ENCODE results near the gene IL10RB. TPM values are rescaled to one million over a fixed set of nuclear protein-coding genes. Genes with fewer than 3 reads are reported as not detected.

The IL10RB gene
- total and polyA plus RNA-seq, 2 of the 13 experiments (the other 11 are each of a cell fraction or from before 2014, with no cell fraction given): 17.4 to 18.2 TPM

GRCh38 chr21:33300701-33301631 lies 34.8 kb downstream of the IL10RB start:
- no peaks in the 10 kb centered on the region for H4K20me1 ChIP-seq (ENCODE audit: insufficient read depth, low read length)
- in situ Hi-C loops (cut with HindIII; ENCODE audit: extremely low pct_ligation_motif_present, low pct_unique_long_range_greater_than_20kb) (no loop called here), intact Hi-C loops (cut with micrococcal nuclease; ENCODE audit: unreplicated experiment) (no loop called here)
- WGBS (ENCODE audit: low lambda C conversion rate): 63% methylated on average over 10 of the region's 10 CpGs
- no peak overlapping the region for H3K4me3 ChIP-seq (replicated peaks in 1 of 3; ENCODE audit: insufficient read depth in 1 of 3, low read depth in 2 of 3, low read length in 3 of 3)
- BruUV-seq (replicated peaks): no TSS peak
- FAIRE-seq (no peak), DNase-seq (ENCODE audit: low spot score) (no peak), ATAC-seq (no peak)
- ChIA-PET POLR2A (no interaction called here), CTCF (ENCODE audit: low intra/inter-chr PET ratio, low total read pairs) (no interaction called here)
- H2AFZ ChIP-seq (ENCODE audit: low read length): no peak overlapping the region
- TF ChIP-seq ZNF326 (CRISPR knock-in tag; IDR thresholded peaks at IDR 0.05; ENCODE audit: borderline replicate concordance) (no peak), NR2F6 (IDR thresholded peaks at IDR 0.05) (no peak), NR2F6 (CRISPR knock-in tag; IDR thresholded peaks at IDR 0.05) (no peak), ZNF558 (CRISPR knock-in tag; IDR thresholded peaks at IDR 0.05; ENCODE audit: borderline replicate concordance) (no peak), MXD1 (CRISPR knock-in tag; IDR thresholded peaks at IDR 0.05) (no peak), EHMT2 (IDR thresholded peaks at IDR 0.05; ENCODE audit: borderline replicate concordance, low read depth, low read length) (no peak), ZNF253 (CRISPR knock-in tag; IDR thresholded peaks at IDR 0.05; ENCODE audit: borderline replicate concordance) (no peak), ZNF34 (CRISPR knock-in tag; IDR thresholded peaks at IDR 0.05; ENCODE audit: borderline replicate concordance) (no peak)
- no peaks in the 10 kb centered on the region for H3K27me3 ChIP-seq (ENCODE audit: control insufficient read depth in 1 of 2, insufficient read depth in 2 of 2, low read length in 2 of 2)
- H3K9me3 ChIP-seq (ENCODE audit: low read length): no peaks in the 10 kb centered on the region
- H3K36me3 ChIP-seq (replicated peaks in 1 of 2; ENCODE audit: control insufficient read depth in 1 of 2, insufficient read depth in 2 of 2, low read length in 2 of 2): peaks cover 0 to 6% of the 10 kb centered on the region in 2 experiments; a peak in 1 of 5 replicates
- H3K4me2 ChIP-seq (ENCODE audit: low read depth, low read length): no peak overlapping the region
- peaks cover 52% of the 10 kb centered on the region for H3K4me1 ChIP-seq (ENCODE audit: insufficient read depth, low read length)
- H3K79me2 ChIP-seq (ENCODE audit: insufficient read depth, low read length): no peaks in the 10 kb centered on the region
- H3K27ac ChIP-seq (ENCODE audit: extremely low read length, insufficient read depth, low read length): no peak overlapping the region
- no peak overlapping the region for H3K9ac ChIP-seq (ENCODE audit: insufficient read depth, low read depth, low read length)
